ENCODE results near the gene DNMBP.
"Not testable (repeated sequence)": the region's sequence is repeated elsewhere in the genome, so short reads cannot be mapped to it uniquely, and the experiment has no call there.

DNMBP gene

GRCh38 chr10:99965700-99966099 lies 44.0 kb downstream of the DNMBP start:
- TF ChIP-seq POLR2A (IDR thresholded peaks at IDR 0.05; ENCODE audit: low read depth, low read length) = no peak
- FAIRE-seq (no peak), DNase-seq (ENCODE audit: insufficient read length, low spot score) (no peak)

DNA sequence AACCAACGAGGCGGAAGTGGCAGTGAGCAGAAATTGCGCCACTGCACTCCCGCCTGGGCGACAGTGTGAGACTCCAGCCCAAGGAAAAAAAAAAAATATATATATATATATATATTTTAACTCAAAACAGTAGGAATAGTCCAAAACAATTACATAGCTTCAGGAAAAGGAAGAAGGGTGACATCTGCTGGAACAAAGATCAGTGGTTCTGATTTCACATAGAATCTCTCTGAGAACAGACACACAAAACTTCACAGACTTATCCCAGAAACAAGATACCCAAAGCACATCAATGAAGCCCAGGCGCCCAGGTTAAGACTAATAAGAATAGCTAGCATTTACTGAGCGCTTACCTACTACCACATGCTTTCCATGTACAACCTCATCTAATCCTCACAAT lies 45.0 kb downstream of the DNMBP start:
- DNase-seq (ENCODE audit: insufficient read length, low spot score) = no peak
- no peak for FAIRE-seq
- TF ChIP-seq POLR2A (IDR thresholded peaks at IDR 0.05; ENCODE audit: low read depth, low read length) = no peak

- peak; percentile 98 for FAIRE-seq
- not testable (repeated sequence) for DNase-seq (ENCODE audit: insufficient read length, low spot score)
These were observed 46.1 kb downstream of the DNMBP start for GRCh38 chr10:99963467-99964165.

DNA sequence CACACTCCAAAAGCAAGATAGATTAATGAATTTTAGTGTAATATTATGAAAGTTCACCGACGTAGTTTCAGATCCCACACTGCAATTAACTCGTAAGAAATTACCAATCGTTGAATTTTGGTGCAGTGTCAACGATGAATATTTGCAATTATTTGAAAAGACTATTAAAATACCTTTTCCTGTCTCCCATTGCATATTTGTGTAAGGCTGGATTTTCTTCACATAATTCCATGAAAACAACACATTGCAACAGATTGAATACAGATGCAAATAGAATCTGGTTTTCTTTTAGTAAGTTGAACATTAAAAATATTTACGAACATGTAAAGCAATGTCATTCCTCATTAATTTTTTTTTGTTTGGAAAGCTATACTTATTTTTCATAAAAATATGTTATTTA lies 50.9 kb downstream of the DNMBP start:
- FAIRE-seq (no peak), DNase-seq (ENCODE audit: insufficient read length, low spot score) (no peak)
- no peak for TF ChIP-seq POLR2A (IDR thresholded peaks at IDR 0.05; ENCODE audit: low read depth, low read length)

- no peak for FAIRE-seq
- DNase-seq (ENCODE audit: insufficient read length, low spot score) = no peak
- no peak for TF ChIP-seq POLR2A (IDR thresholded peaks at IDR 0.05; ENCODE audit: low read depth, low read length)
These were observed 51.4 kb downstream of the DNMBP start for GRCh38 chr10:99958302-99958701.

DNA sequence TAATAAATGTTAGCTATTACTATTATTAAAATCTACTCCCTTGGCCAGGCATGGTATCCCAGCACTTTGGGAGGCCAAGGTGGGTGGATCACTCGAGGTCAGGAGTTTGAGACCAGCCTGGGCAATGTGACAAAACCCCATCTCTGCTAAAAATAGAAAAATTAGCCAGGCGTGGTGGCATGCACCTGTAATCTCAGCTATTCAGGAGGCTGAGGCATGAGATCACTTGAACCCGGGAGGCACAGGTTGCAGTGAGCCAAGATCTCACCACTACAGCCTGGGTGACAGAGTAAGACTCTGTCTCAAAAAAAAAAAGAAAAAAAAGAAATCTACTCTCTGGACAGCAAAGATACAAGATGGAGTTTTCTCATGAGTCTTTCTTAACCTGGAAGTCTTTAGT lies 56.2 kb downstream of the DNMBP start:
- DNase-seq (ENCODE audit: insufficient read length, low spot score); FAIRE-seq: not testable (repeated sequence)

DNA sequence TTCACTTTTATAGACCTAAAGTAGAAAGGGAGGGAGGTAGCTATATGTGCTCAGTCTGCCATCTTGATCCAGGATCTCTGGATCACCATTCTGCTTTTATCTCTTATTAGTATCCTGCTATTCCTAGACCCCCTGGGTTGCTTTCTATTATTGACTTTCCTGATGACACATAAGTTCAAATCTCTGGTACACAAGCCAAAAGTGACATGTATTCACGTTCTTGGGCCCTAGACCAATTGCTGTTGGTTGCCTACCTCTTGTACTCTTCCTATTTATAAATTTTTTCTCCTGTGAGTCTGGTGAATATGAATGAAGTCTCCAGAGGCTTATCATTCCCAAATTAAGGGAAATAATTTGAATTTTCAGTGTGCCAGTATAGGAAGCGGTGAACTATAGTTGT lies 56.9 kb downstream of the DNMBP start:
- TF ChIP-seq POLR2A (IDR thresholded peaks at IDR 0.05; ENCODE audit: low read depth, low read length) = no peak
- FAIRE-seq = no peak
- no peak for DNase-seq (ENCODE audit: insufficient read length, low spot score)

DNA sequence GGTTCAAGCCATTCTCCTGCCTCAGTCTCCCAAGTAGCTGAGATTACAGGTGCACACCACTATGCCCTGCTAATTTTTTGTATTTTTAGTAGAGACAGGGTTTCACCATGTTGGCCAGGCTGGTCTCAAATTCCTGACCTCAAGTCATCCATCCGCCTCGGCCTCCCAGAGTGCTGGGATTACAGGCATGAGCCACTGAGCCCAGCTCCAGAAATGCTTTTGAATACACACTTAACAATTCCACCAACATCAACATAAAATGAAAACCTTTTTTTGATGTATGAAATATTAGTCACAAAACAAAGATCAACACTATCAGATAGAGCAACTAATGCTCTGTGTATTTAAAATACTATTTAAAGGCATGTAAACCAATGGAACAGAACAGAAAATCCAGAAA lies 63.7 kb downstream of the DNMBP start:
- DNase-seq (ENCODE audit: insufficient read length, low spot score); FAIRE-seq: not testable (repeated sequence)

DNA sequence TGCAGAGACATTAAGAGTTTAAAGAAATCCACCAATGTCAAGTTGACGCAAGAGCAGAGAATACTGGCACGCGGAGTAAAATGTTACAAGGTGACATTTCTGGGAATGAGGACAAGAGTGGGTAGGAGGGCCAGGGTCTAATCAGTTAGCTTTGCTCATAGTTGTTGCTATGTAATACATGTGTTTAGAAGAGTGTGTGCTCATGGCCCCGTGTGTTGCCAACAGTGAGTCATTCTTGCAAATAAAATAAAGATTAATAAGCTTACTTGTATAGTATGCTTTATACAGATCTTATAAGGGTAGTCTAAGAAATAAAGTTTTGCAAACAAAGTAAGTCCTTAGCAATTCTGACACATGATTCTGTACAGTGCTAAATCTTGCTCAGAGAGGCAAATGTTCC lies 64.5 kb downstream of the DNMBP start:
- TF ChIP-seq POLR2A (IDR thresholded peaks at IDR 0.05; ENCODE audit: low read depth, low read length) = no peak
- FAIRE-seq (no peak), DNase-seq (ENCODE audit: insufficient read length, low spot score) (no peak)

DNA sequence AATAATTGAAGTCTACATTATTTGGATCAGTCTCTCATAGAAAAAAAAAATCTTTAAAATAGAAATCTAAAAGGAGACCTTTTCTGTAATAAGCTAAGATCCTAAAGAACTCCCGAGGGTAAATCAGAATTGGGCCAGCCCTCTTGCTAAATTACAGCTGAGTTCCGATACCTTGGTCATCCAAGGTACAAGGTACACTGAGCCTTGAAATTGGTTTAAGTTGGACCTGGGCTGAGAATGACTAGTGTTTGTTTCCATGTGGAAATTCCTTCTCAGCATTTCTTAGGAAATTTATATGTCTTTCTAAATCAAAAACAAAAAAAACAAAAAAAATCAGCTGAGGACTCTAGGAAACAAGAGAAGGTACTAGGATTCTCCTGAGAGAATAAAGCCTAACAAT lies 64.9 kb downstream of the DNMBP start:
- TF ChIP-seq POLR2A (IDR thresholded peaks at IDR 0.05; ENCODE audit: low read depth, low read length) = no peak
- DNase-seq (ENCODE audit: insufficient read length, low spot score) (no peak), FAIRE-seq (no peak)

GRCh38 chr10:99943908-99944307 lies 65.8 kb downstream of the DNMBP start:
- no peak for DNase-seq (ENCODE audit: insufficient read length, low spot score)
- TF ChIP-seq POLR2A (IDR thresholded peaks at IDR 0.05; ENCODE audit: low read depth, low read length) = no peak
- no peak for FAIRE-seq

- DNase-seq (ENCODE audit: insufficient read length, low spot score) = no peak
- no peak for FAIRE-seq
- no peak for TF ChIP-seq POLR2A (IDR thresholded peaks at IDR 0.05; ENCODE audit: low read depth, low read length)
These were observed 67.6 kb downstream of the DNMBP start for GRCh38 chr10:99941942-99942820.

DNA sequence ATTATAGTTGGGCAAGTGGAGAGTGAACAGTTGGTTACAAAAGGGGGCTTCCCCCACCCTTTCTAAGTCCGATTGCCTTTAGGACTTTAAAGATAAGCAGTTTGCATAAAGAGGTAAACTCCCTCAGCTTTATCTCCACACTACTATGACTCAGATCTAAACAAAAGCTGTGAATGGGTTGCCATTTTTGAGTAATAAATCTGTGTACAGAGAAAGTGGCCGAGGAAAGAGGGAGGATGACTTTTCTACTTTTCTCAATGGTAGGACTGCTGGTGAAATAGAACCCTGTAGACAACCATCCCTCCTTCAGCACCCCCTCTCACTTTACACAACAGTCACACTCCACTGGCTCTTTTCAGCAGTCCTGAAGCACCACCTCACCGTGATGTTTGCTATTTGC lies 71.2 kb downstream of the DNMBP start:
- no peak for TF ChIP-seq POLR2A (IDR thresholded peaks at IDR 0.05; ENCODE audit: low read depth, low read length)
- no peak for DNase-seq (ENCODE audit: insufficient read length, low spot score)
- FAIRE-seq = no peak

DNA sequence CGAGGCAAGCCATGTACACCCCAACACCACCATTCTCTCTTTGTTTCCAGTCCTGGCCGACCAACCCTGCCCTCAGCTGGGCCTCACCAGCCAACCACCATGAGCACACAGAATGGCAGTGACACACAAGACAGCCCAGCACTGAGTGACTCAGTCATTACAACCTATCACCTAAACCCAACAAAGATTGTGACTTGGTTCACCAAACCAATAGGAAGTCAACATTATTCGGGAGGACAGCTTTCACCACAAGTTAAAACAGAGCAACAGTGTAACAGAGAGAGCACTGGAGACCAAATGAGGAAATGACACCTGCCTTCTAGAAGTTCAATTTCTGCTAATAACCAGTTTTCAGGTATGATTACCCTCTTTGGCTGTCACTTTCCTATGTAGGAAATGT lies 72.1 kb downstream of the DNMBP start:
- no peak for TF ChIP-seq POLR2A (IDR thresholded peaks at IDR 0.05; ENCODE audit: low read depth, low read length)
- DNase-seq (ENCODE audit: insufficient read length, low spot score) (no peak), FAIRE-seq (no peak)

DNA sequence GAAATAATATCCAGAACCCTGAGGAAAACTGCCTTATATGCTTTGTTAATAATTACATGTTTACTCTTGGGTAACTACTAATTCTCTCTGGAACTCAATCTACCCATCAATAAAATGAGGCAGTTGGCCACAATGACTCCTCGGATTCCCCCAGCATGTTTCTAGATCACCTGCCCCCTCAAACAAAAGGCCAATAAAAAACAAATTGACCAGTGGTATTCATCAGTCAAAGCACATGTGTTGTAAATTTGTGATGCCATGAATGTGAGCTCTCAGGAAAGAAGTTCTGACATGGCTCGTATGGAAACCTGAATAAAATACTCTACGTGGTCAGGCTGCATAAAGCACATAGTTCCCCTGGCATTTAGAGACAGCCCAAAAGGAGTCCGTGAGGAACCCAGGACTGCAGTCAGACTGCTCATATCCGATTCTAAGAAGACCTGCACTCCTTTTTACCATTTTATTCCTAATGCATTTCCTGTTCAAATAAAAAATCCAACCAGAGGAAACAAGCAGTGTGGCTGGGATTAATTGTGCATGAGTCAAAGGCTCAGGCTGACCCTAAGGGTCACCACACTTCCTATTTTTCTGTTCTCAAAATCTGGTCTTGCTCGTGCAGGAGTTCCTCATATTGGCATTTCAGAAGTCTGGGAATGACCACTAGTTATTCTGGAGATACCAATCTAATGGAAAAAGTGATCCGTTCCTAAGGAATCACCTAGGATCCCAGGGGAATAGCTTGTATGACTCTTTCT lies 77.4 kb downstream of the DNMBP start:
- DNase-seq (ENCODE audit: insufficient read length, low spot score) = not testable (repeated sequence)
- FAIRE-seq = peak; percentile 96

All from H54 (cell line).